Natural killer cell (primary cell): ENCODE data around the gene MPHOSPH8. TPM values are rescaled to one million over a fixed set of nuclear protein-coding genes. Genes with fewer than 3 reads are reported as not detected.
A peak's percentile ranks its signal among the peaks of the same experiment; 100 is the strongest.

Experiments used
- ATAC-seq, 3 donors: fragments of 150-1000 bp in 2 of 3; fragments of 200-7000 bp in 1 of 3; cut with Tn5 transposase; 1 replicate in 1 of 3; 2 replicates in 2 of 3; pipeline ENCODE4 v1.10.0; 2021; ENCODE audit warnings: mild to moderate bottlenecking in 2 of 3, moderate library complexity in 2 of 3
- DNase-seq, 2 donors: peaks; one replicate each; pipeline versions ENCODE4 v3.0.0 to v3.0.0-alpha.2; 2013 to 2021; ENCODE audit warnings: mixed read lengths in 1 of 2
- H3K27ac ChIP-seq: one replicate; pipeline ENCODE4 v1.5.1; 2013; ENCODE audit warnings: mild to moderate bottlenecking, low read length
- H3K27me3 ChIP-seq: one replicate; pipeline ENCODE4 v1.6.1; 2013; ENCODE audit warnings: low read length; ENCODE audit not compliant: control insufficient read depth, insufficient read depth
- H3K36me3 ChIP-seq: one replicate; pipeline ENCODE4 v1.6.1; 2013; ENCODE audit warnings: low read length; ENCODE audit not compliant: control insufficient read depth, insufficient read depth
- H3K4me1 ChIP-seq: one replicate; pipeline ENCODE4 v1.6.1; 2013; ENCODE audit warnings: low read length; ENCODE audit not compliant: control insufficient read depth, insufficient read depth
- H3K4me3 ChIP-seq: one replicate; pipeline ENCODE4 v1.5.1; 2013; ENCODE audit warnings: low read length
- H3K9me3 ChIP-seq: one replicate; pipeline ENCODE4 v1.6.1; 2013; ENCODE audit warnings: low read length; ENCODE audit not compliant: control insufficient read depth, insufficient read depth
- H3K27ac Mint-ChIP-seq, 2 donors: one replicate each; pipeline ENCODE4 v1.8.0; 2022; ENCODE audit warnings: mild to moderate bottlenecking in 2 of 2, mixed read lengths in 2 of 2, moderate library complexity in 1 of 2
- H3K27me3 Mint-ChIP-seq, 2 donors: one replicate each; pipeline ENCODE4 v1.8.0; 2022; ENCODE audit warnings: low read depth in 2 of 2, mixed read lengths in 2 of 2
- H3K36me3 Mint-ChIP-seq: one replicate; pipeline ENCODE4 v1.8.0; 2022; ENCODE audit warnings: mixed read lengths
- H3K4me1 Mint-ChIP-seq, 2 donors: one replicate each; pipeline ENCODE4 v1.8.0; 2022; ENCODE audit warnings: mixed read lengths in 2 of 2
- H3K4me3 Mint-ChIP-seq: one replicate; pipeline ENCODE4 v1.8.0; 2022; ENCODE audit warnings: mild to moderate bottlenecking, moderate library complexity, mixed read lengths
- H3K9me3 Mint-ChIP-seq, 2 donors: one replicate each; pipeline ENCODE4 v1.8.0; 2022; ENCODE audit warnings: mixed read lengths in 2 of 2
- CTCF ChIP-seq: fragments of 200-600 bp; IDR thresholded peaks from one replicate; pipeline ENCODE4 v1.8.0; 2022; ENCODE audit warnings: antibody characterized with exemption
- WGBS: methylation state at CpG from one replicate; pipeline ENCODE4 v1.1.7; 2013; ENCODE audit warnings: missing lambda C conversion rate; ENCODE audit not compliant: insufficient coverage; 5-methylcytosine and 5-hydroxymethylcytosine counted together
- intact Hi-C: fragments of 100-400 bp; cut with micrococcal nuclease; formaldehyde crosslinking; loops from one replicate; pipeline ENCODE4 v1.14.2; 2022
- total RNA-seq, 4 donors: library from RNA; stranded (reverse); fragments of 120-200 nt in 1 of 4; gene quantifications; one replicate each; pipeline versions ENCODE4 v1.2.3 to v1.2.4, GENCODE V29; 2013 to 2022

MPHOSPH8 gene
- total RNA-seq, 3 donors from 2014 or later (not counting 1 experiment from before 2014, with no cell fraction given): 54.2 to 64.7 (median 59.8) TPM

GRCh38 chr13:19589312-19589711 is 44.1 kb upstream of the MPHOSPH8 start:
- Mint-ChIP-seq H3K4me3 (no peak overlapping the region), H3K27me3 (peaks cover 20 to 27% of the 10 kb centered on the region in 2 donors), H3K36me3 (peaks cover 8% of the 10 kb centered on the region), H3K4me1 (peaks cover 17 to 28% of the 10 kb centered on the region in 2 donors), H3K27ac (peak overlapping the region; percentile 5 to 34), H3K9me3 (peaks cover 0 to 2% of the 10 kb centered on the region in 2 donors)
- no peaks in the 10 kb centered on the region for H3K9me3 ChIP-seq
- 79% methylated on average over 2 of the region's 2 CpGs for WGBS
- H3K36me3 ChIP-seq: no peaks in the 10 kb centered on the region
- no peaks in the 10 kb centered on the region for H3K27me3 ChIP-seq
- TF ChIP-seq CTCF: no peak
- intact Hi-C loops: no loop called here
- DNase-seq (no peak), ATAC-seq (no peak)
- no peak overlapping the region for H3K27ac ChIP-seq
- H3K4me1 ChIP-seq: peaks cover 13% of the 10 kb centered on the region
- no peak overlapping the region for H3K4me3 ChIP-seq

- TF ChIP-seq CTCF: no peak
- H3K9me3 Mint-ChIP-seq: peaks cover 0 to 2% of the 10 kb centered on the region in 2 donors
- Histone ChIP-seq H3K36me3 (no peaks in the 10 kb centered on the region), H3K27ac (no peak overlapping the region), H3K4me1 (peaks cover 13% of the 10 kb centered on the region), H3K27me3 (peaks cover 2% of the 10 kb centered on the region), H3K4me3 (no peak overlapping the region), H3K9me3 (no peaks in the 10 kb centered on the region)
- peaks cover 25 to 31% of the 10 kb centered on the region in 2 donors for H3K27me3 Mint-ChIP-seq
- intact Hi-C loops: no loop called here
- no peak overlapping the region for H3K4me3 Mint-ChIP-seq
- DNase-seq: no peak
- peaks cover 17 to 28% of the 10 kb centered on the region in 2 donors for H3K4me1 Mint-ChIP-seq
- no peak overlapping the region for H3K27ac Mint-ChIP-seq
- 94% methylated on average over 4 of the region's 5 CpGs for WGBS
- no peak for ATAC-seq
- peaks cover 8% of the 10 kb centered on the region for H3K36me3 Mint-ChIP-seq
These were observed 43.0 kb upstream of the MPHOSPH8 start for GRCh38 chr13:19590423-19590822.

- Histone ChIP-seq H3K4me3 (no peak overlapping the region), H3K36me3 (no peaks in the 10 kb centered on the region), H3K9me3 (no peaks in the 10 kb centered on the region), H3K27ac (no peak overlapping the region), H3K4me1 (peaks cover 6% of the 10 kb centered on the region), H3K27me3 (peaks cover 3% of the 10 kb centered on the region)
- Mint-ChIP-seq H3K27me3 (peaks cover 30 to 42% of the 10 kb centered on the region in 2 donors), H3K4me3 (no peak overlapping the region), H3K27ac (no peak overlapping the region), H3K9me3 (no peaks in the 10 kb centered on the region), H3K36me3 (peaks cover 8% of the 10 kb centered on the region), H3K4me1 (peaks cover 9 to 17% of the 10 kb centered on the region in 2 donors)
- DNase-seq (no peak), ATAC-seq (no peak)
- WGBS: 63% methylated on average over 7 of the region's 7 CpGs
- intact Hi-C loops: no loop called here
- no peak for TF ChIP-seq CTCF
These were observed 41.6 kb upstream of the MPHOSPH8 start for GRCh38 chr13:19591864-19592263.

- WGBS: 88% methylated on average over 1 of the region's 1 CpG
- H3K27me3 Mint-ChIP-seq: peaks cover 30 to 47% of the 10 kb centered on the region in 2 donors
- H3K4me3 Mint-ChIP-seq: no peak overlapping the region
- no peak overlapping the region for H3K27ac Mint-ChIP-seq
- ATAC-seq: no peak
- Histone ChIP-seq H3K9me3 (no peaks in the 10 kb centered on the region), H3K4me1 (no peaks in the 10 kb centered on the region), H3K36me3 (no peaks in the 10 kb centered on the region), H3K4me3 (no peak overlapping the region), H3K27ac (no peak overlapping the region), H3K27me3 (peaks cover 3% of the 10 kb centered on the region)
- H3K36me3 Mint-ChIP-seq: peaks cover under 1% of the 10 kb centered on the region
- no peaks in the 10 kb centered on the region for H3K9me3 Mint-ChIP-seq
- TF ChIP-seq CTCF: no peak
- intact Hi-C loops: no loop called here
- DNase-seq: no peak
- H3K4me1 Mint-ChIP-seq: peaks cover under 1 to 9% of the 10 kb centered on the region in 2 donors
These were observed 40.7 kb upstream of the MPHOSPH8 start for GRCh38 chr13:19592657-19593180.
